Left lung (tissue), 10 donors: ENCODE results near the gene CASK. TPM values are rescaled to one million over a fixed set of nuclear protein-coding genes. Genes with fewer than 3 reads are reported as not detected.

ENCODE experiments used
- ATAC-seq: fragments of 200-7000 bp; cut with Tn5 transposase; one replicate; pipeline ENCODE4 v1.9.1; 2020; ENCODE audit warnings: moderate library complexity
- DNase-seq, 4 donors: peaks; one replicate each; pipeline ENCODE4 v3.0.0-alpha.2; 2013 to 2020
- H3K27ac ChIP-seq, 2 donors: fragments of 200-600 bp; sonication (generic) in 1 of 2; one replicate each; pipeline versions ENCODE4 v1.5.0 to v1.8.0; 2020 to 2021
- H3K27me3 ChIP-seq, 2 donors: fragments of 200-600 bp; sonication (generic) in 1 of 2; one replicate each; pipeline versions ENCODE4 v1.5.0 to v1.8.0; 2020 to 2021
- H3K36me3 ChIP-seq, 2 donors: fragments of 200-600 bp; sonication (generic) in 1 of 2; one replicate each; pipeline versions ENCODE4 v1.5.0 to v1.8.0; 2020 to 2021
- H3K4me1 ChIP-seq, 2 donors: fragments of 200-600 bp; one replicate each; pipeline ENCODE4 v1.8.0; 2021
- H3K4me3 ChIP-seq, 2 donors: fragments of 200-600 bp; sonication (generic) in 1 of 2; one replicate each; pipeline versions ENCODE4 v1.5.0 to v1.8.0; 2020 to 2021; ENCODE audit warnings: mild to moderate bottlenecking in 1 of 2
- H3K9me3 ChIP-seq, 2 donors: fragments of 200-600 bp; sonication (generic) in 1 of 2; one replicate each; pipeline versions ENCODE4 v1.5.0 to v1.8.0; 2020 to 2021
- intact Hi-C, 2 donors: fragments of 100-400 bp; cut with DNase I; formaldehyde crosslinking; loops; one replicate each; pipeline versions ENCODE4 v1.11.2 to v1.14.2; 2022
- polyA plus RNA-seq, 6 donors: library from polyadenylated mRNA; unstranded; fragments of 120-200 nt; gene quantifications; one replicate each; pipeline ENCODE4 v1.2.1, GENCODE V29; 2013; ENCODE audit not compliant: insufficient read length in 6 of 6
- total RNA-seq, 2 donors: library from RNA; stranded (reverse); fragmentation: NEBNext Ultra II Directional; extraction: Animal tissue kit (Norgen Biotek cat#: 25700); gene quantifications; one replicate each; pipeline ENCODE4 v1.2.1, GENCODE V29; 2021
- TF ChIP-seq, protein P1 (sequence below), 2 donors: fragments of 200-600 bp; sonication (generic) in 1 of 2; IDR thresholded peaks; one replicate each; pipeline versions ENCODE4 v1.5.0 to v1.8.0; 2021; ENCODE audit warnings: antibody characterized with exemption in 2 of 2
- donor health status: DM: no; HTN: yes; CAD: no.
- donor health status: DM: no; HTN: no; CAD: no.

Gene CASK
- total and polyA plus RNA-seq, 8 donors, result 48.2 to 70.7 (median 56.9) TPM

GRCh38 chrX:41705042-41705441 lies 218.3 kb downstream of the CASK start:
- ATAC-seq, result no peak
- DNase-seq, result no peak
- H3K36me3 ChIP-seq, result no peaks in the 10 kb centered on the region
- no peaks in the 10 kb centered on the region for H3K27me3 ChIP-seq
- no peaks in the 10 kb centered on the region for H3K9me3 ChIP-seq
- no peak overlapping the region for H3K4me3 ChIP-seq
- H3K4me1 ChIP-seq, result peaks cover 0 to 10% of the 10 kb centered on the region in 2 donors
- peak overlapping the region in 1 of 2 donors; percentile 82 for H3K27ac ChIP-seq
- TF ChIP-seq, protein P1, sequence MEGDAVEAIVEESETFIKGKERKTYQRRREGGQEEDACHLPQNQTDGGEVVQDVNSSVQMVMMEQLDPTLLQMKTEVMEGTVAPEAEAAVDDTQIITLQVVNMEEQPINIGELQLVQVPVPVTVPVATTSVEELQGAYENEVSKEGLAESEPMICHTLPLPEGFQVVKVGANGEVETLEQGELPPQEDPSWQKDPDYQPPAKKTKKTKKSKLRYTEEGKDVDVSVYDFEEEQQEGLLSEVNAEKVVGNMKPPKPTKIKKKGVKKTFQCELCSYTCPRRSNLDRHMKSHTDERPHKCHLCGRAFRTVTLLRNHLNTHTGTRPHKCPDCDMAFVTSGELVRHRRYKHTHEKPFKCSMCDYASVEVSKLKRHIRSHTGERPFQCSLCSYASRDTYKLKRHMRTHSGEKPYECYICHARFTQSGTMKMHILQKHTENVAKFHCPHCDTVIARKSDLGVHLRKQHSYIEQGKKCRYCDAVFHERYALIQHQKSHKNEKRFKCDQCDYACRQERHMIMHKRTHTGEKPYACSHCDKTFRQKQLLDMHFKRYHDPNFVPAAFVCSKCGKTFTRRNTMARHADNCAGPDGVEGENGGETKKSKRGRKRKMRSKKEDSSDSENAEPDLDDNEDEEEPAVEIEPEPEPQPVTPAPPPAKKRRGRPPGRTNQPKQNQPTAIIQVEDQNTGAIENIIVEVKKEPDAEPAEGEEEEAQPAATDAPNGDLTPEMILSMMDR (IDR thresholded peaks at IDR 0.05), result no peak
- intact Hi-C loops, result no loop called here

DNA sequence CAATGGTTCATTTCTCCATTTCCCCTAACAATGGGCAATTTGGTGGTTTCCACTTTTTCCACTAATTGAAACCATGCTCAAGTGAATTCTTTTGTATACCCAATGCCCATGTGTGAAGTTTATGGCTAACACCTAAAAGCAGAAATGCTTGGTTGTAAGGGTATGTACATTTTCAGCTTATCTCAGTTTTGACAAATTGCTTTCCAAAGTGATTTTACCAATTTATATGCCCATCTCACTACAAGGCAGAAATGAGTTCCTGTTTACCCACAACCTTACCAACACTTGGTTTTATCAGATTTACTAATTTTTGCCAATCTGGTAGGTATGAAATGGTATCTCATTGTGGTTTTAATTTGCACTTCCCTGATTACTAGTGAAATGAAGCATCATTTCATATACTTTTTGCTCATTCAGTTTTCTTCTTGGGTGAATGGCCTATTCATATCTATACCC lies 219.8 kb downstream of the CASK start:
- Histone ChIP-seq H3K4me1 (peaks cover 0 to 10% of the 10 kb centered on the region in 2 donors), H3K4me3 (no peak overlapping the region), H3K27me3 (no peaks in the 10 kb centered on the region), H3K27ac (no peak overlapping the region), H3K36me3 (no peaks in the 10 kb centered on the region), H3K9me3 (no peaks in the 10 kb centered on the region)
- intact Hi-C loops, result no loop called here
- DNase-seq (no peak), ATAC-seq (no peak)
- TF ChIP-seq, protein P1 (IDR thresholded peaks at IDR 0.05), result no peak

DNA sequence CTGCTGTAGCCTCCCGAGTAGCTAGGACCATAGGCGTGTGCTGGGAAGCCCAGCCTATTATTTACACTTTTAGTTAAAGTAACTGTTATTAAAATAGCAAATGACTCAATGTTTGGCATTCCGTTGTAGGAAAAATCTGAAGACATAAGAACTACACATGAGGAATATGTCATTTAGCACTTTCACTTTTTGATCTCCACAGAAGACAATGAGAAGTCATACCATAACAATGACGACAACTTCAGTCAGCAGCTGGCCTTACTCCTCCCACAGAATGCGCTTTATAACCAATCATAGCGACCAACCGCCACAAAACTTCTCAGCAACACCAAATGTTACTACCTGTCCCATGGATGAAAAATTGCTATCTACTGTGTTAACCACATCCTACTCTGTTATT lies 227.9 kb downstream of the CASK start:
- H3K36me3 ChIP-seq, result no peaks in the 10 kb centered on the region
- no peak for ATAC-seq
- H3K4me3 ChIP-seq, result no peak overlapping the region
- no peaks in the 10 kb centered on the region for H3K4me1 ChIP-seq
- TF ChIP-seq, protein P1 (IDR thresholded peaks at IDR 0.05), result no peak
- intact Hi-C loops, result no loop called here
- H3K27ac ChIP-seq, result no peak overlapping the region
- H3K9me3 ChIP-seq, result no peaks in the 10 kb centered on the region
- H3K27me3 ChIP-seq, result no peaks in the 10 kb centered on the region
- no peak for DNase-seq

DNA sequence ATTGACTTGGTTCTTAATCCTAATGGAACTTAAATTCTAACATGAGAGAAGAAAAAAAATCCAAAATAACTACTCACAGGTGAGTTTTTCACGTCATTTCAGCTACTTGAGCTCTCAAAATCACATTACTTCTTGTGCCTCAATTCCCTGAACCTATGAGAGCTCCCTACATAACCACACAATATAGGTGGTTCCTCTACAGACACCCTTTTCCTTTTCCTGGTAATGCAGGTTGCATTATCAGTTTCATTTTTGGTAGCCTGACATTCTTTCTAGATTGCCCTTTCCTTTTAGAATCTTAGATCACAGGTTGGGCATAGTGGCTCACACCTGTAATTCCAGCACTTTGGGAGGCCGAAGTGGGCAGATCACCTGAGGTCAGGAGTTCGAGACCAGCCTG lies 230.3 kb downstream of the CASK start:
- TF ChIP-seq, protein P1 (IDR thresholded peaks at IDR 0.05), result no peak
- no peaks in the 10 kb centered on the region for H3K36me3 ChIP-seq
- H3K4me1 ChIP-seq, result no peaks in the 10 kb centered on the region
- no peaks in the 10 kb centered on the region for H3K27me3 ChIP-seq
- DNase-seq (no peak), ATAC-seq (no peak)
- intact Hi-C loops, result no loop called here
- no peak overlapping the region for H3K4me3 ChIP-seq
- H3K9me3 ChIP-seq, result no peaks in the 10 kb centered on the region
- H3K27ac ChIP-seq, result no peak overlapping the region

- ATAC-seq (peak; percentile 35), DNase-seq (no peak)
- Histone ChIP-seq H3K4me3 (no peak overlapping the region), H3K4me1 (no peaks in the 10 kb centered on the region), H3K27me3 (no peaks in the 10 kb centered on the region), H3K9me3 (no peaks in the 10 kb centered on the region), H3K36me3 (no peaks in the 10 kb centered on the region), H3K27ac (no peak overlapping the region)
- TF ChIP-seq, protein P1 (IDR thresholded peaks at IDR 0.05), result no peak
- intact Hi-C loops, result no loop called here
These were observed 231.1 kb downstream of the CASK start for GRCh38 chrX:41692162-41692749.
